Measurements from ENCODE around the gene KRTAP10-12. TPM values are rescaled to one million over a fixed set of nuclear protein-coding genes. Genes with fewer than 3 reads are reported as not detected.

KRTAP10-12 gene
- total and polyA plus RNA-seq, 10 of the 15 experiments (the other 5 are each of a cell fraction or from before 2014, with no cell fraction given): not detected

DNA sequence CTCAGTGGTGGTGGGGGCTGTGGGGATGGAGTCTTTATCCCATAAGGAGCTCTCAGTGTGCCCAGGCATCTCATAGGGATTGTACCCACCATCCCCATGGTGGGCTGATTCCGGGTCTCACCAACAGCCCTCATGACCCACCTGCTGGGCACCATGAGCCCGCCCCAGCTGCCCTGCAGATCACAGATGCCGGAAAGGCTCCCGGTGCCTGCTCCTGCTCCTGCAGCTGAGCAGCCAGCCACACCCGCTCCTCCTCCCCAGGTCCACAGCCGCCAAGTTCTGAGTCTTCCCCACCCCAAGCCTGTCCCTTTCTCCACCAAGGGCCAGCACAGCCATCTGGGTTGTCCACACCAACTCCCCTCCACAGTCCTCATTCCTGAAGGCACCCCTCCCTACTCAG is 29.9 kb downstream of the KRTAP10-12 start (continued):
- TF ChIP-seq, protein P1, sequence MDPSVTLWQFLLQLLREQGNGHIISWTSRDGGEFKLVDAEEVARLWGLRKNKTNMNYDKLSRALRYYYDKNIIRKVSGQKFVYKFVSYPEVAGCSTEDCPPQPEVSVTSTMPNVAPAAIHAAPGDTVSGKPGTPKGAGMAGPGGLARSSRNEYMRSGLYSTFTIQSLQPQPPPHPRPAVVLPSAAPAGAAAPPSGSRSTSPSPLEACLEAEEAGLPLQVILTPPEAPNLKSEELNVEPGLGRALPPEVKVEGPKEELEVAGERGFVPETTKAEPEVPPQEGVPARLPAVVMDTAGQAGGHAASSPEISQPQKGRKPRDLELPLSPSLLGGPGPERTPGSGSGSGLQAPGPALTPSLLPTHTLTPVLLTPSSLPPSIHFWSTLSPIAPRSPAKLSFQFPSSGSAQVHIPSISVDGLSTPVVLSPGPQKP (IDR thresholded peaks at IDR 0.05; ENCODE audit: low read depth, low read length): no peak
- TF ChIP-seq IKZF2 (IDR thresholded peaks at IDR 0.05) (no peak), POLR2AphosphoS5 (IDR thresholded peaks at IDR 0.05; ENCODE audit: low read length) (no peak), SPI1 (IDR thresholded peaks at IDR 0.05; ENCODE audit: borderline replicate concordance, insufficient read depth, low read depth, low read length) (no peak), ATF7 (IDR thresholded peaks at IDR 0.05; ENCODE audit: low read depth) (no peak), PAX8 (IDR thresholded peaks at IDR 0.05) (no peak), CREM (IDR thresholded peaks at IDR 0.05; ENCODE audit: low read depth) (no peak), KAT2A (conservative IDR thresholded peaks at IDR 0.05; ENCODE audit: control insufficient read depth, low read depth, low read length) (no peak)
- TF ChIP-seq, protein P2, sequence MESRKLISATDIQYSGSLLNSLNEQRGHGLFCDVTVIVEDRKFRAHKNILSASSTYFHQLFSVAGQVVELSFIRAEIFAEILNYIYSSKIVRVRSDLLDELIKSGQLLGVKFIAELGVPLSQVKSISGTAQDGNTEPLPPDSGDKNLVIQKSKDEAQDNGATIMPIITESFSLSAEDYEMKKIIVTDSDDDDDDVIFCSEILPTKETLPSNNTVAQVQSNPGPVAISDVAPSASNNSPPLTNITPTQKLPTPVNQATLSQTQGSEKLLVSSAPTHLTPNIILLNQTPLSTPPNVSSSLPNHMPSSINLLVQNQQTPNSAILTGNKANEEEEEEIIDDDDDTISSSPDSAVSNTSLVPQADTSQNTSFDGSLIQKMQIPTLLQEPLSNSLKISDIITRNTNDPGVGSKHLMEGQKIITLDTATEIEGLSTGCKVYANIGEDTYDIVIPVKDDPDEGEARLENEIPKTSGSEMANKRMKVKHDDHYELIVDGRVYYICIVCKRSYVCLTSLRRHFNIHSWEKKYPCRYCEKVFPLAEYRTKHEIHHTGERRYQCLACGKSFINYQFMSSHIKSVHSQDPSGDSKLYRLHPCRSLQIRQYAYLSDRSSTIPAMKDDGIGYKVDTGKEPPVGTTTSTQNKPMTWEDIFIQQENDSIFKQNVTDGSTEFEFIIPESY (IDR thresholded peaks at IDR 0.05): no peak
- TF ChIP-seq, protein P3, sequence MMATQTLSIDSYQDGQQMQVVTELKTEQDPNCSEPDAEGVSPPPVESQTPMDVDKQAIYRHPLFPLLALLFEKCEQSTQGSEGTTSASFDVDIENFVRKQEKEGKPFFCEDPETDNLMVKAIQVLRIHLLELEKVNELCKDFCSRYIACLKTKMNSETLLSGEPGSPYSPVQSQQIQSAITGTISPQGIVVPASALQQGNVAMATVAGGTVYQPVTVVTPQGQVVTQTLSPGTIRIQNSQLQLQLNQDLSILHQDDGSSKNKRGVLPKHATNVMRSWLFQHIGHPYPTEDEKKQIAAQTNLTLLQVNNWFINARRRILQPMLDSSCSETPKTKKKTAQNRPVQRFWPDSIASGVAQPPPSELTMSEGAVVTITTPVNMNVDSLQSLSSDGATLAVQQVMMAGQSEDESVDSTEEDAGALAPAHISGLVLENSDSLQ (IDR thresholded peaks at IDR 0.05): no peak
- TF ChIP-seq, protein P4, sequence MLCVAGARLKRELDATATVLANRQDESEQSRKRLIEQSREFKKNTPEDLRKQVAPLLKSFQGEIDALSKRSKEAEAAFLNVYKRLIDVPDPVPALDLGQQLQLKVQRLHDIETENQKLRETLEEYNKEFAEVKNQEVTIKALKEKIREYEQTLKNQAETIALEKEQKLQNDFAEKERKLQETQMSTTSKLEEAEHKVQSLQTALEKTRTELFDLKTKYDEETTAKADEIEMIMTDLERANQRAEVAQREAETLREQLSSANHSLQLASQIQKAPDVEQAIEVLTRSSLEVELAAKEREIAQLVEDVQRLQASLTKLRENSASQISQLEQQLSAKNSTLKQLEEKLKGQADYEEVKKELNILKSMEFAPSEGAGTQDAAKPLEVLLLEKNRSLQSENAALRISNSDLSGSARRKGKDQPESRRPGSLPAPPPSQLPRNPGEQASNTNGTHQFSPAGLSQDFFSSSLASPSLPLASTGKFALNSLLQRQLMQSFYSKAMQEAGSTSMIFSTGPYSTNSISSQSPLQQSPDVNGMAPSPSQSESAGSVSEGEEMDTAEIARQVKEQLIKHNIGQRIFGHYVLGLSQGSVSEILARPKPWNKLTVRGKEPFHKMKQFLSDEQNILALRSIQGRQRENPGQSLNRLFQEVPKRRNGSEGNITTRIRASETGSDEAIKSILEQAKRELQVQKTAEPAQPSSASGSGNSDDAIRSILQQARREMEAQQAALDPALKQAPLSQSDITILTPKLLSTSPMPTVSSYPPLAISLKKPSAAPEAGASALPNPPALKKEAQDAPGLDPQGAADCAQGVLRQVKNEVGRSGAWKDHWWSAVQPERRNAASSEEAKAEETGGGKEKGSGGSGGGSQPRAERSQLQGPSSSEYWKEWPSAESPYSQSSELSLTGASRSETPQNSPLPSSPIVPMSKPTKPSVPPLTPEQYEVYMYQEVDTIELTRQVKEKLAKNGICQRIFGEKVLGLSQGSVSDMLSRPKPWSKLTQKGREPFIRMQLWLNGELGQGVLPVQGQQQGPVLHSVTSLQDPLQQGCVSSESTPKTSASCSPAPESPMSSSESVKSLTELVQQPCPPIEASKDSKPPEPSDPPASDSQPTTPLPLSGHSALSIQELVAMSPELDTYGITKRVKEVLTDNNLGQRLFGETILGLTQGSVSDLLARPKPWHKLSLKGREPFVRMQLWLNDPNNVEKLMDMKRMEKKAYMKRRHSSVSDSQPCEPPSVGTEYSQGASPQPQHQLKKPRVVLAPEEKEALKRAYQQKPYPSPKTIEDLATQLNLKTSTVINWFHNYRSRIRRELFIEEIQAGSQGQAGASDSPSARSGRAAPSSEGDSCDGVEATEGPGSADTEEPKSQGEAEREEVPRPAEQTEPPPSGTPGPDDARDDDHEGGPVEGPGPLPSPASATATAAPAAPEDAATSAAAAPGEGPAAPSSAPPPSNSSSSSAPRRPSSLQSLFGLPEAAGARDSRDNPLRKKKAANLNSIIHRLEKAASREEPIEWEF (IDR thresholded peaks at IDR 0.05; ENCODE audit: insufficient replicate concordance, low read depth, low read length): no peak
